Measurements from ENCODE around the gene IL4I1.

GRCh38 chr19:49879243-49879963, 17.3 kb downstream of the IL4I1 start:
- TF ChIP-seq CTCF (IDR thresholded peaks at IDR 0.05) (no peak), POLR2AphosphoS5 (IDR thresholded peaks at IDR 0.05) (no peak)

Measured in prostate gland (tissue), 2 donors.